Measurements from ENCODE around the gene CACHD1.
A peak's percentile ranks its signal among the peaks of the same experiment; 100 is the strongest.

CACHD1 gene

GRCh38 chr1:64458915-64459314 lies 11.0 kb upstream of the CACHD1 start:
- no peak overlapping the region for H3K4me3 ChIP-seq (ENCODE audit: low read length)
- no peak for DNase-seq (ENCODE audit: low read depth)
- TF ChIP-seq CTCF (conservative IDR thresholded peaks at IDR 0.05; ENCODE audit: low read depth, low read length), result no peak

GRCh38 chr1:64459743-64460142 lies 10.2 kb upstream of the CACHD1 start:
- no peak for DNase-seq (ENCODE audit: low read depth)
- no peak overlapping the region for H3K4me3 ChIP-seq (ENCODE audit: low read length)
- TF ChIP-seq CTCF (conservative IDR thresholded peaks at IDR 0.05; ENCODE audit: low read depth, low read length), result no peak

- no peak for DNase-seq (ENCODE audit: low read depth)
- no peak for TF ChIP-seq CTCF (conservative IDR thresholded peaks at IDR 0.05; ENCODE audit: low read depth, low read length)
- H3K4me3 ChIP-seq (ENCODE audit: low read length), result no peak overlapping the region
Observed at GRCh38 chr1:64466033-64466432, 3.9 kb upstream of the CACHD1 start.

- peak overlapping the region; percentile 84 for H3K4me3 ChIP-seq (ENCODE audit: low read length)
- no peak for DNase-seq (ENCODE audit: low read depth)
- TF ChIP-seq CTCF (conservative IDR thresholded peaks at IDR 0.05; ENCODE audit: low read depth, low read length), result no peak
Observed at GRCh38 chr1:64469116-64469976, 583 bp upstream of the CACHD1 start.

- peak overlapping the region; percentile 84 for H3K4me3 ChIP-seq (ENCODE audit: low read length)
- TF ChIP-seq CTCF (conservative IDR thresholded peaks at IDR 0.05; ENCODE audit: low read depth, low read length), result no peak
- no peak for DNase-seq (ENCODE audit: low read depth)
Observed at GRCh38 chr1:64470665-64471217, 812 bp downstream of the CACHD1 start.

GRCh38 chr1:64471218-64472039 lies 1.5 kb downstream of the CACHD1 start:
- H3K4me3 ChIP-seq (ENCODE audit: low read length), result peak overlapping the region; percentile 84
- no peak for TF ChIP-seq CTCF (conservative IDR thresholded peaks at IDR 0.05; ENCODE audit: low read depth, low read length)
- DNase-seq (ENCODE audit: low read depth), result no peak

Measured in retinal pigment epithelial cell (primary cell).